DOHH2 (cell line): ENCODE data around the gene GMDS.

Experiments
- H3F3A ChIP-seq: fragments of 200-600 bp; sonication (generic), shearing (Covaris generic); 2 replicates; pipeline ENCODE4 v1.6.0; 2016; ENCODE audit warnings: antibody characterized with exemption, mild to moderate bottlenecking; ENCODE audit not compliant: control insufficient read depth, insufficient read depth
- H3K27ac ChIP-seq: fragments of 200-600 bp; sonication (generic); 2 replicates; pipeline ENCODE4 v1.5.1; 2014; ENCODE audit warnings: low read depth, mild to moderate bottlenecking, low read length, moderate library complexity
- H3K27me3 ChIP-seq: fragments of 200-600 bp; sonication (generic); 2 replicates; pipeline ENCODE4 v1.6.1; 2014; ENCODE audit warnings: mild to moderate bottlenecking, low read length, mixed read lengths; ENCODE audit not compliant: control insufficient read depth
- H3K36me3 ChIP-seq: fragments of 200-600 bp; sonication (generic); 2 replicates; pipeline ENCODE4 v1.6.1; 2014; ENCODE audit warnings: mild to moderate bottlenecking, low read length, moderate library complexity, mixed read lengths; ENCODE audit not compliant: control insufficient read depth
- H3K4me1 ChIP-seq: fragments of 200-600 bp; sonication (generic); 2 replicates; pipeline ENCODE4 v1.6.1; 2014; ENCODE audit warnings: mild to moderate bottlenecking, low read length, mixed read lengths; ENCODE audit not compliant: control insufficient read depth
- H3K4me2 ChIP-seq: fragments of 200-600 bp; sonication (generic); 2 replicates; pipeline ENCODE4 v1.6.0; 2014; ENCODE audit warnings: mild to moderate bottlenecking, low read length, moderate library complexity
- H3K4me3 ChIP-seq: fragments of 200-600 bp; sonication (generic); 2 replicates; pipeline ENCODE4 v1.5.1; 2014; ENCODE audit warnings: mild to moderate bottlenecking, low read length, mixed read lengths
- H3K79me2 ChIP-seq: fragments of 200-600 bp; sonication (generic); 2 replicates; pipeline ENCODE4 v1.6.1; 2014; ENCODE audit warnings: mild to moderate bottlenecking, low read length, mixed read lengths; ENCODE audit not compliant: control insufficient read depth
- H3K9me2 ChIP-seq: fragments of 200-600 bp; sonication (generic); replicated peaks from 2 replicates; pipeline ENCODE4 v1.6.1; 2014; ENCODE audit warnings: mild to moderate bottlenecking, low read length, mixed read lengths; ENCODE audit not compliant: control insufficient read depth
- H3K9me3 ChIP-seq: fragments of 200-600 bp; sonication (generic); 2 replicates; pipeline ENCODE4 v1.6.1; 2014; ENCODE audit warnings: antibody characterized with exemption, low read length, mixed read lengths; ENCODE audit not compliant: control insufficient read depth, insufficient read depth
- H4K20me1 ChIP-seq: fragments of 200-600 bp; sonication (generic); 2 replicates; pipeline ENCODE4 v1.6.0; 2014; ENCODE audit warnings: low read depth, mild to moderate bottlenecking, antibody characterized with exemption, low read length, moderate library complexity; ENCODE audit not compliant: control insufficient read depth, insufficient read depth
- EZH2phosphoT487 ChIP-seq: fragments of 200-600 bp; sonication (generic); IDR thresholded peaks from 2 replicates; pipeline ENCODE4 v1.6.1; 2017; ENCODE audit warnings: borderline replicate concordance, mild to moderate bottlenecking, antibody characterized with exemption, low read length, moderate library complexity, mixed read lengths
- TF ChIP-seq, protein P1 (sequence below): fragments of 200-600 bp; sonication (generic); IDR thresholded peaks from one replicate; pipeline ENCODE4 v1.5.1; 2014; ENCODE audit warnings: antibody characterized with exemption, mild to moderate bottlenecking, low read depth, low read length; ENCODE audit not compliant: poor library complexity, severe bottlenecking

Gene GMDS

DNA sequence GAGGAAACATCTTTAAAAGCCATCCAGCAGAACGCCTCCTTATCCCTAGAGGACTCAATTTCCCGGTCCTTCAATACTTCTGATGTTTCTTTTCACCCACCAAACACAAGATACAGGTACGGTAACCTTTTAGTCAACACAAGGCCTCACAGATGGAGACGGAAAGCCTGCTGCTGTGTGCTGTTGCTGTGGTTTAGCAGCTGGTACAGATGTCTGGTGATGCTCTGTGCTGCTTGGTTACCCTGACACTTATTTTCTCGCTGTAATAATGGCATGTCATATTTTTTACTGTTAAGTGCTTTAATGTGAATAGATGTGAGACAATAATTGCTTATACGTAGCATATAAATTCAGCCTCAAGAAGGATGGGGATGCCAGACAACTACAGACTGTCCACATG lies 25.3 kb downstream of the GMDS start:
- no peaks in the 10 kb centered on the region for H3K27me3 ChIP-seq
- H3K79me2 ChIP-seq = peaks cover 18% of the 10 kb centered on the region
- no peaks in the 10 kb centered on the region for H4K20me1 ChIP-seq

DNA sequence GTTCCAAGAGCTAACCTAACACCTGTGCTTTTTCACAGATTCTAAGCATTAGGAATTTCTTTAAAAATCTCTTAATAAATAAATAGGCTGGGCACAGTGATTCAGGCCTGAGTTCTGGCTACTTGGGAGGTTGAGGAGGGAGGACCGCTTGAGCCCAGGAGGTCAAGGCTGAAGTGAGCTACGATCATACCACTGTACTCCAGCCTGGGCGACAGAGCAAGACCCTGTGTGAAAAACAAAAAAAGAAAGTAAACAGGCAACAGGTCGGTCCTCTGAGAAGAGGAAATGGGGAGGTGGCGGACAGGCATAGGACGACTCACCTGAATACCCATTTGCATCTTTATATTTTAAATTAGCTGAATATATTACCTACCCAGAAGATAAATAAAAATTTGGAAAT lies 26.5 kb downstream of the GMDS start:
- Histone ChIP-seq H3K4me2 (no peak overlapping the region), H3K27ac (no peak overlapping the region), H3K9me2 (no peaks in the 10 kb centered on the region), H3K9me3 (no peaks in the 10 kb centered on the region), H3K4me3 (no peak overlapping the region), H3K4me1 (peaks cover 16% of the 10 kb centered on the region), H3F3A (no peaks in the 10 kb centered on the region), H3K79me2 (peaks cover 18% of the 10 kb centered on the region), H3K36me3 (no peaks in the 10 kb centered on the region), H4K20me1 (no peaks in the 10 kb centered on the region), H3K27me3 (no peaks in the 10 kb centered on the region)
- TF ChIP-seq, protein P1, sequence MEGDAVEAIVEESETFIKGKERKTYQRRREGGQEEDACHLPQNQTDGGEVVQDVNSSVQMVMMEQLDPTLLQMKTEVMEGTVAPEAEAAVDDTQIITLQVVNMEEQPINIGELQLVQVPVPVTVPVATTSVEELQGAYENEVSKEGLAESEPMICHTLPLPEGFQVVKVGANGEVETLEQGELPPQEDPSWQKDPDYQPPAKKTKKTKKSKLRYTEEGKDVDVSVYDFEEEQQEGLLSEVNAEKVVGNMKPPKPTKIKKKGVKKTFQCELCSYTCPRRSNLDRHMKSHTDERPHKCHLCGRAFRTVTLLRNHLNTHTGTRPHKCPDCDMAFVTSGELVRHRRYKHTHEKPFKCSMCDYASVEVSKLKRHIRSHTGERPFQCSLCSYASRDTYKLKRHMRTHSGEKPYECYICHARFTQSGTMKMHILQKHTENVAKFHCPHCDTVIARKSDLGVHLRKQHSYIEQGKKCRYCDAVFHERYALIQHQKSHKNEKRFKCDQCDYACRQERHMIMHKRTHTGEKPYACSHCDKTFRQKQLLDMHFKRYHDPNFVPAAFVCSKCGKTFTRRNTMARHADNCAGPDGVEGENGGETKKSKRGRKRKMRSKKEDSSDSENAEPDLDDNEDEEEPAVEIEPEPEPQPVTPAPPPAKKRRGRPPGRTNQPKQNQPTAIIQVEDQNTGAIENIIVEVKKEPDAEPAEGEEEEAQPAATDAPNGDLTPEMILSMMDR = no peak
- no peak for TF ChIP-seq EZH2phosphoT487

More for the DNA sequence above, 25.3 kb downstream of the GMDS start:
- H3K4me2 ChIP-seq = no peak overlapping the region
- no peak overlapping the region for H3K27ac ChIP-seq
- peaks cover 16% of the 10 kb centered on the region for H3K4me1 ChIP-seq
- H3K4me3 ChIP-seq = no peak overlapping the region
- no peaks in the 10 kb centered on the region for H3K9me2 ChIP-seq
- no peaks in the 10 kb centered on the region for H3F3A ChIP-seq
- TF ChIP-seq, protein P1 = no peak
- TF ChIP-seq EZH2phosphoT487 = no peak
- no peaks in the 10 kb centered on the region for H3K9me3 ChIP-seq
- H3K36me3 ChIP-seq = no peaks in the 10 kb centered on the region

DNA sequence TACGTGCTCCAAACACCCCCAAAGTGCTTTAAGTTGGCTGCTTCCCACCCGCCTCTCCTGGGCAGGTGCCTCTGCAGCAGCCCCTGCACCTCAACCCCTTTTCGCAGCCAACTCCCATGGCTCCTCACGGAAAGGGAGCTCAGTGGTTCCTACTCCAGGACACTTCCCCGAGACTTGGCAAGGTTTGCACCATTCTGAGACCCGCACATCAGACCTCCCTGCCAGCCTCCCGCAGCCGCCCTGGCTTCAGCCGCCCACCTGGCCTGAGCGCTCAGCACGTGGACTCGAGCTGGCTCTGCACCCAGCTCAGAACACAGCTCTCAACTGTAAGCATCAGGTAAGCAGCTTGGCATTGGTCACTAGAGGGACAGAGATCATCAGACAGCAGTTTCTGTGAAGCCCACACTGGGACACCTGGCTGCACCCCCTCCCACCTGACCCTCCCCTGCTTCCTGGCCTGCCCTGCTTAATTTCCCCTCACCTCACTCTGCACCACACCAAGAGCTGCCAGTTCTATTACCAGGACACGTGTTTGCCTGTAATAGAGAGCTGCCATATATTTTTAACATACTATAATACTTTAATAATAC lies 28.5 kb downstream of the GMDS start:
- Histone ChIP-seq H3K36me3 (no peaks in the 10 kb centered on the region), H4K20me1 (no peaks in the 10 kb centered on the region), H3K4me1 (peaks cover 9% of the 10 kb centered on the region), H3K27me3 (no peaks in the 10 kb centered on the region), H3K9me3 (no peaks in the 10 kb centered on the region), H3K27ac (no peak overlapping the region), H3K4me3 (no peak overlapping the region), H3F3A (no peaks in the 10 kb centered on the region), H3K4me2 (no peak overlapping the region), H3K79me2 (peaks cover 9% of the 10 kb centered on the region), H3K9me2 (no peaks in the 10 kb centered on the region)
- TF ChIP-seq, protein P1 = no peak
- TF ChIP-seq EZH2phosphoT487 = no peak
